MM.1S (cell line): ENCODE measurements around the gene FAM110A.

Source experiments
- DNase-seq: peaks from one replicate; pipeline ENCODE4 v3.0.0-alpha.2; 2015
- H2AFZ ChIP-seq: fragments of 300-600 bp; sonication (generic); 2 replicates; pipeline ENCODE4 v1.6.0; 2016; ENCODE audit warnings: antibody characterized with exemption, low read length
- H3F3A ChIP-seq: fragments of 300-600 bp; sonication (generic); 2 replicates; pipeline ENCODE4 v1.6.1; 2016; ENCODE audit warnings: mild to moderate bottlenecking, antibody characterized with exemption, low read length, moderate library complexity, mixed read lengths; ENCODE audit not compliant: insufficient read depth
- H3K27ac ChIP-seq: fragments of 300-600 bp; sonication (generic); 2 replicates; pipeline ENCODE4 v1.5.1; 2016; ENCODE audit warnings: mild to moderate bottlenecking, low read length
- H3K27me3 ChIP-seq: fragments of 300-600 bp; sonication (generic); replicated peaks from 2 replicates; pipeline ENCODE4 v1.6.0; 2016; ENCODE audit warnings: low read length; ENCODE audit not compliant: insufficient read depth
- H3K36me3 ChIP-seq: fragments of 300-600 bp; sonication (generic); replicated peaks from 2 replicates; pipeline ENCODE4 v1.6.1; 2016; ENCODE audit warnings: mild to moderate bottlenecking, low read length, mixed read lengths; ENCODE audit not compliant: insufficient read depth
- H3K4me1 ChIP-seq: fragments of 300-600 bp; sonication (generic); 2 replicates; pipeline ENCODE4 v1.6.1; 2016; ENCODE audit warnings: low read length, mixed read lengths
- H3K4me2 ChIP-seq: fragments of 300-600 bp; sonication (generic); 2 replicates; pipeline ENCODE4 v1.6.0; 2016; ENCODE audit warnings: low read depth, low read length
- H3K4me3 ChIP-seq: fragments of 300-600 bp; sonication (generic); 2 replicates; pipeline ENCODE4 v1.5.1; 2016; ENCODE audit warnings: low read length, mixed read lengths
- H3K79me2 ChIP-seq: fragments of 300-600 bp; sonication (generic); 2 replicates; pipeline ENCODE4 v1.6.1; 2016; ENCODE audit warnings: mixed run types, low read length, mixed read lengths
- H3K9ac ChIP-seq: fragments of 300-600 bp; sonication (generic); 2 replicates; pipeline ENCODE4 v1.6.1; 2016; ENCODE audit warnings: low read length, mixed read lengths
- H3K9me2 ChIP-seq: fragments of 300-600 bp; sonication (generic); replicated peaks from 2 replicates; pipeline ENCODE4 v1.6.1; 2016; ENCODE audit warnings: mild to moderate bottlenecking, low read length, mixed read lengths; ENCODE audit not compliant: insufficient read depth
- H3K9me3 ChIP-seq: fragments of 300-600 bp; sonication (generic); replicated peaks from 2 replicates; pipeline ENCODE4 v1.6.1; 2016; ENCODE audit warnings: mild to moderate bottlenecking, low read length, mixed read lengths; ENCODE audit not compliant: insufficient read depth
- H4K20me1 ChIP-seq: fragments of 300-600 bp; sonication (generic); 2 replicates; pipeline ENCODE4 v1.6.1; 2016; ENCODE audit warnings: mild to moderate bottlenecking, low read length, moderate library complexity, mixed read lengths; ENCODE audit not compliant: insufficient read depth
- CTCF ChIP-seq: fragments of 300-600 bp; sonication (generic); IDR thresholded peaks from 2 replicates; pipeline ENCODE4 v1.5.1; 2016; ENCODE audit warnings: antibody characterized with exemption, low read length, mixed read lengths
- EZH2 ChIP-seq: fragments of 300-600 bp; sonication (generic); optimal IDR thresholded peaks from 2 replicates; pipeline ENCODE3; 2017; ENCODE audit warnings: low read depth, mild to moderate bottlenecking, antibody characterized with exemption, low read length, mixed read lengths
- EZH2phosphoT487 ChIP-seq: fragments of 300-600 bp; sonication (generic); IDR thresholded peaks from 2 replicates; pipeline ENCODE4 v1.6.1; 2018; ENCODE audit warnings: antibody characterized with exemption, low read length

The FAM110A gene

GRCh38 chr20:831956-832355 is 1.6 kb upstream of the FAM110A start:
- Histone ChIP-seq H3K36me3 (no peaks in the 10 kb centered on the region), H3K27ac (no peak overlapping the region), H3K9me2 (no peaks in the 10 kb centered on the region), H3K27me3 (no peaks in the 10 kb centered on the region), H3K9ac (no peak overlapping the region), H3K4me3 (no peak overlapping the region), H3F3A (peaks cover 14% of the 10 kb centered on the region), H2AFZ (no peak overlapping the region), H4K20me1 (no peaks in the 10 kb centered on the region), H3K9me3 (no peaks in the 10 kb centered on the region), H3K4me2 (no peak overlapping the region), H3K4me1 (peaks cover 28% of the 10 kb centered on the region), H3K79me2 (peaks cover 29% of the 10 kb centered on the region)
- TF ChIP-seq EZH2phosphoT487: no peak
- TF ChIP-seq CTCF: no peak
- TF ChIP-seq EZH2: no peak
- DNase-seq: no peak

- peak overlapping the region; percentile 9; the same call in 1 of the 2 replicates for H3K27ac ChIP-seq
- H3F3A ChIP-seq: peaks cover 14% of the 10 kb centered on the region
- peak overlapping the region; percentile 84; the same call in 1 of the 2 replicates for H3K9ac ChIP-seq
- peak overlapping the region; percentile 87 for H2AFZ ChIP-seq
- peaks cover 28% of the 10 kb centered on the region for H3K4me1 ChIP-seq
- no peaks in the 10 kb centered on the region for H3K9me3 ChIP-seq
- H4K20me1 ChIP-seq: no peaks in the 10 kb centered on the region
- H3K79me2 ChIP-seq: peaks cover 40% of the 10 kb centered on the region
- TF ChIP-seq CTCF (no peak), EZH2phosphoT487 (no peak), EZH2 (no peak)
- no peaks in the 10 kb centered on the region for H3K9me2 ChIP-seq
- no peaks in the 10 kb centered on the region for H3K27me3 ChIP-seq
- H3K4me3 ChIP-seq: peak overlapping the region; percentile 68
- no peaks in the 10 kb centered on the region for H3K36me3 ChIP-seq
- no peak for DNase-seq
- H3K4me2 ChIP-seq: peak overlapping the region; percentile 90
Observed at GRCh38 chr20:833121-833449, 430 bp upstream of the FAM110A start.

GRCh38 chr20:834151-834746 is 734 bp downstream of the FAM110A start:
- H2AFZ ChIP-seq: peak overlapping the region; percentile 77
- peaks cover 7% of the 10 kb centered on the region for H3F3A ChIP-seq
- H4K20me1 ChIP-seq: no peaks in the 10 kb centered on the region
- H3K4me2 ChIP-seq: peak overlapping the region; percentile 90
- H3K4me1 ChIP-seq: peaks cover 24% of the 10 kb centered on the region
- no peak overlapping the region for H3K27ac ChIP-seq
- no peaks in the 10 kb centered on the region for H3K27me3 ChIP-seq
- no peaks in the 10 kb centered on the region for H3K9me3 ChIP-seq
- no peak for DNase-seq
- no peaks in the 10 kb centered on the region for H3K36me3 ChIP-seq
- H3K4me3 ChIP-seq: peak overlapping the region; percentile 68
- TF ChIP-seq EZH2phosphoT487 (no peak), EZH2 (no peak), CTCF (no peak)
- H3K9ac ChIP-seq: peak overlapping the region; percentile 84
- peaks cover 51% of the 10 kb centered on the region for H3K79me2 ChIP-seq
- no peaks in the 10 kb centered on the region for H3K9me2 ChIP-seq
